OCI-LY1 (cell line): Measurements from ENCODE around the gene P3H1.

Experiments used
- H2AFZ ChIP-seq: fragments of 200-600 bp; sonication (generic), shearing (Covaris generic); 2 replicates; pipeline ENCODE4 v1.6.0; 2014; ENCODE audit warnings: antibody characterized with exemption, mild to moderate bottlenecking, low read length
- H3F3A ChIP-seq: fragments of 200-600 bp; sonication (generic), shearing (Covaris generic); 2 replicates; pipeline ENCODE4 v1.6.0; 2014; ENCODE audit warnings: mild to moderate bottlenecking, antibody characterized with exemption, low read length, moderate library complexity; ENCODE audit not compliant: insufficient read depth
- H3K27ac ChIP-seq: fragments of 200-600 bp; sonication (generic); 2 replicates; pipeline ENCODE4 v1.5.1; 2014; ENCODE audit warnings: low read length, mixed run types, mild to moderate bottlenecking, low read depth; ENCODE audit not compliant: poor library complexity, severe bottlenecking
- H3K27me3 ChIP-seq: fragments of 200-600 bp; sonication (generic); 2 replicates; pipeline ENCODE4 v1.6.0; 2014; ENCODE audit warnings: antibody characterized with exemption, mild to moderate bottlenecking, low read length, moderate library complexity; ENCODE audit not compliant: insufficient read depth
- H3K36me3 ChIP-seq: fragments of 200-600 bp; sonication (generic); 2 replicates; pipeline ENCODE4 v1.6.1; 2014; ENCODE audit warnings: mild to moderate bottlenecking, antibody characterized with exemption, low read length, moderate library complexity, mixed read lengths; ENCODE audit not compliant: insufficient read depth
- H3K4me1 ChIP-seq: fragments of 200-600 bp; sonication (generic); 2 replicates; pipeline ENCODE4 v1.5.1; 2014; ENCODE audit warnings: mild to moderate bottlenecking, low read length, moderate library complexity; ENCODE audit not compliant: insufficient read depth, severe bottlenecking
- H3K4me2 ChIP-seq: fragments of 200-600 bp; sonication (generic), shearing (Covaris generic); 2 replicates; pipeline ENCODE4 v1.6.1; 2014; ENCODE audit warnings: low read length
- H3K4me3 ChIP-seq: fragments of 200-600 bp; sonication (generic); 2 replicates; pipeline ENCODE4 v1.5.1; 2014; ENCODE audit warnings: low read length, low read depth, mild to moderate bottlenecking, mixed read lengths; ENCODE audit not compliant: poor library complexity, severe bottlenecking
- H3K79me2 ChIP-seq: fragments of 200-600 bp; shearing (Covaris generic); 2 replicates; pipeline ENCODE4 v1.6.1; 2016; ENCODE audit warnings: mixed run types, low read length, mixed read lengths; ENCODE audit not compliant: insufficient read depth
- H3K9ac ChIP-seq: fragments of 200-600 bp; sonication (generic), shearing (Covaris generic); 2 replicates; pipeline ENCODE4 v1.6.1; 2014; ENCODE audit warnings: mild to moderate bottlenecking, low read length, mixed read lengths
- H3K9me2 ChIP-seq: fragments of 200-600 bp; sonication (generic), shearing (Covaris generic); 2 replicates; pipeline ENCODE4 v1.6.1; 2014; ENCODE audit warnings: low read depth, mild to moderate bottlenecking, low read length, mixed read lengths
- H3K9me3 ChIP-seq: fragments of 200-600 bp; shearing (Covaris generic); 2 replicates; pipeline ENCODE4 v1.6.1; 2014; ENCODE audit warnings: low read length, mixed read lengths
- H4K20me1 ChIP-seq: fragments of 200-600 bp; sonication (generic), shearing (Covaris generic); 2 replicates; pipeline ENCODE4 v1.6.0; 2016; ENCODE audit warnings: mild to moderate bottlenecking, low read length; ENCODE audit not compliant: insufficient read depth
- EZH2 ChIP-seq: fragments of 200-600 bp; sonication (generic), shearing (Covaris generic); IDR thresholded peaks from 2 replicates; pipeline ENCODE4 v1.8.0; 2017; ENCODE audit warnings: borderline replicate concordance, mixed run types, mild to moderate bottlenecking, antibody characterized with exemption, low read length, moderate library complexity, mixed read lengths
- TF ChIP-seq, protein P1 (sequence below): fragments of 200-600 bp; sonication (generic), shearing (Covaris generic); IDR thresholded peaks from 2 replicates; pipeline ENCODE4 v1.5.1; 2017; ENCODE audit warnings: mild to moderate bottlenecking, antibody characterized with exemption, low read length, moderate library complexity, mixed read lengths

P3H1 gene

DNA sequence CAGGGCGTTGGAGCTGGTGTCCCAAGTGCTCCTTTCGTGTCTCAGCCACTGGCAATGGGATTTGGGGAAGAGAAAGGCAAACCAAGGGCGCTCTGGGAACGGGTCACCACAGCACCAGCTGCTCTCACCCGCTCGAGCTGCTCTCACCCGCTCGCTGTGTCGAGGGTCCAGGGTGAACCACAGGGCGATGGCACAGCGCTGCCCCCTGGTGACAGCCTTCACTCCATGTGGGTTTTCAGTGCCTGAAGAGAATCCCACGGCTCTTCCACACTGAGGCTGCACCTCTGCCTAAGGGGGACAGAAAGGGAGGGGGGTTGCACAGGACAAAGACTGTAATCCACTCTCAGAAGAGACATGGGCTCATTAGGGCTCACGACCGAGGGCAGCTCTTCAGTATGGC, 19.7 kb downstream of the P3H1 start:
- Histone ChIP-seq H3K9ac (no peak overlapping the region), H3K4me2 (no peak overlapping the region), H2AFZ (no peak overlapping the region), H3K27ac (no peak overlapping the region), H3K4me3 (no peak overlapping the region), H3K27me3 (no peaks in the 10 kb centered on the region), H3K9me2 (no peaks in the 10 kb centered on the region), H3F3A (no peaks in the 10 kb centered on the region), H3K4me1 (no peaks in the 10 kb centered on the region), H4K20me1 (no peaks in the 10 kb centered on the region), H3K36me3 (peaks cover 30% of the 10 kb centered on the region), H3K9me3 (no peaks in the 10 kb centered on the region), H3K79me2 (no peaks in the 10 kb centered on the region)
- TF ChIP-seq EZH2 = no peak
- TF ChIP-seq, protein P1, sequence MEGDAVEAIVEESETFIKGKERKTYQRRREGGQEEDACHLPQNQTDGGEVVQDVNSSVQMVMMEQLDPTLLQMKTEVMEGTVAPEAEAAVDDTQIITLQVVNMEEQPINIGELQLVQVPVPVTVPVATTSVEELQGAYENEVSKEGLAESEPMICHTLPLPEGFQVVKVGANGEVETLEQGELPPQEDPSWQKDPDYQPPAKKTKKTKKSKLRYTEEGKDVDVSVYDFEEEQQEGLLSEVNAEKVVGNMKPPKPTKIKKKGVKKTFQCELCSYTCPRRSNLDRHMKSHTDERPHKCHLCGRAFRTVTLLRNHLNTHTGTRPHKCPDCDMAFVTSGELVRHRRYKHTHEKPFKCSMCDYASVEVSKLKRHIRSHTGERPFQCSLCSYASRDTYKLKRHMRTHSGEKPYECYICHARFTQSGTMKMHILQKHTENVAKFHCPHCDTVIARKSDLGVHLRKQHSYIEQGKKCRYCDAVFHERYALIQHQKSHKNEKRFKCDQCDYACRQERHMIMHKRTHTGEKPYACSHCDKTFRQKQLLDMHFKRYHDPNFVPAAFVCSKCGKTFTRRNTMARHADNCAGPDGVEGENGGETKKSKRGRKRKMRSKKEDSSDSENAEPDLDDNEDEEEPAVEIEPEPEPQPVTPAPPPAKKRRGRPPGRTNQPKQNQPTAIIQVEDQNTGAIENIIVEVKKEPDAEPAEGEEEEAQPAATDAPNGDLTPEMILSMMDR = peak; percentile 70

GRCh38 chr1:42746436-42747105, 20.3 kb downstream of the P3H1 start:
- Histone ChIP-seq H3K9me2 (no peaks in the 10 kb centered on the region), H4K20me1 (no peaks in the 10 kb centered on the region), H3K9me3 (no peaks in the 10 kb centered on the region), H3K4me3 (no peak overlapping the region), H3K4me2 (no peak overlapping the region), H2AFZ (no peak overlapping the region), H3K4me1 (no peaks in the 10 kb centered on the region), H3K36me3 (peaks cover 25% of the 10 kb centered on the region), H3K27me3 (no peaks in the 10 kb centered on the region), H3K27ac (no peak overlapping the region), H3K79me2 (no peaks in the 10 kb centered on the region), H3K9ac (no peak overlapping the region), H3F3A (no peaks in the 10 kb centered on the region)
- TF ChIP-seq, protein P1 = no peak
- no peak for TF ChIP-seq EZH2

DNA sequence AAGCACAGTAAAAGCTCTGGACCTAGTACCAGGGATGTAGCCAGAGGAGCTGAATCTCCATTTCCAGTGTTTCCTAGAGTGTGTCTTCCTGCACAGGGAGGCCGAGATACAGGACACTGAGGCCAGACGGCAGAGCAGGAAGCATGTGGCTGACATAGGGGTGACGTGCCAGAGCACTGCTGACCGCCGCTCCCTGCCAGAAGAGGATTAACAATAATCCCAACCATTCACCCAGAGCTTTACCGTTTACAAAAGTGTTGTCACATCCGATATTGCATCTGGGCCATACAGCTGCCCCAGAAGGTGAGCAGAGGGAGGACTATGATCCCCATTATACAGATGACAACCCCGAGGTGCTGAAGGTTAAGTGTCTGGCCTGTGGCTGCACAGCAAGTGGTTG, 21.0 kb downstream of the P3H1 start:
- Histone ChIP-seq H3K4me3 (no peak overlapping the region), H3K4me1 (no peaks in the 10 kb centered on the region), H3K36me3 (peaks cover 24% of the 10 kb centered on the region), H3F3A (no peaks in the 10 kb centered on the region), H3K27ac (no peak overlapping the region), H3K79me2 (no peaks in the 10 kb centered on the region), H3K9me2 (no peaks in the 10 kb centered on the region), H3K4me2 (no peak overlapping the region), H4K20me1 (no peaks in the 10 kb centered on the region), H3K9ac (no peak overlapping the region), H3K9me3 (no peaks in the 10 kb centered on the region), H2AFZ (no peak overlapping the region), H3K27me3 (no peaks in the 10 kb centered on the region)
- TF ChIP-seq, protein P1 = no peak
- no peak for TF ChIP-seq EZH2
